Stimulated activated CD4-positive, alpha-beta T cell treated with anti-CD3 and anti-CD28 coated beads, Interleukin-2, amount 100 ng/mL, for 4 hours (primary cell): ENCODE results near the gene LMOD3.

Experiments
- DNase-seq: peaks from one replicate; pipeline ENCODE4 v3.0.0-alpha.2; 2020; ENCODE audit warnings: low read depth

LMOD3 gene

GRCh38 chr3:69058180-69058946 is 64.0 kb downstream of the LMOD3 start:
- no peak for DNase-seq
